Effector memory CD4-positive, alpha-beta T cell (primary cell): ENCODE data around the gene DNASE1L2.
"Not testable (repeated sequence)": the region's sequence is repeated elsewhere in the genome, so short reads cannot be mapped to it uniquely, and the experiment has no call there.

Experiments used
- DNase-seq, 3 donors: peaks; one replicate each; pipeline ENCODE4 v3.0.0-alpha.2; 2020
- H3K27ac ChIP-seq: 2 replicates; pipeline ENCODE4 v1.7.0; 2013; ENCODE audit warnings: mild to moderate bottlenecking, low read length, moderate library complexity; ENCODE audit not compliant: insufficient read depth, poor library complexity, severe bottlenecking
- H3K27me3 ChIP-seq: replicated peaks from 2 replicates; pipeline ENCODE4 v1.7.0; 2013; ENCODE audit warnings: mild to moderate bottlenecking, low read length; ENCODE audit not compliant: insufficient read depth, control insufficient read depth, poor library complexity, severe bottlenecking
- H3K36me3 ChIP-seq: 2 replicates; pipeline ENCODE4 v1.7.0; 2013; ENCODE audit warnings: mild to moderate bottlenecking, low read length, moderate library complexity; ENCODE audit not compliant: control insufficient read depth, insufficient read depth
- H3K4me1 ChIP-seq: 2 replicates; pipeline ENCODE4 v1.7.0; 2013; ENCODE audit warnings: low read length, mild to moderate bottlenecking; ENCODE audit not compliant: control insufficient read depth, insufficient read depth, poor library complexity, severe bottlenecking
- H3K4me3 ChIP-seq: 2 replicates; pipeline ENCODE4 v1.7.0; 2013; ENCODE audit warnings: low read length, low read depth, mild to moderate bottlenecking; ENCODE audit not compliant: insufficient read depth, poor library complexity, severe bottlenecking
- H3K9me3 ChIP-seq: 2 replicates; pipeline ENCODE4 v1.7.0; 2013; ENCODE audit warnings: mild to moderate bottlenecking, low read length, moderate library complexity; ENCODE audit not compliant: control insufficient read depth

The DNASE1L2 gene

GRCh38 chr16:2238150-2238837 lies 2.0 kb downstream of the DNASE1L2 start:
- Histone ChIP-seq H3K27me3 (peaks cover 7% of the 10 kb centered on the region), H3K9me3 (no peaks in the 10 kb centered on the region), H3K4me1 (peaks cover 11% of the 10 kb centered on the region), H3K27ac (no peak overlapping the region), H3K4me3 (no peak overlapping the region), H3K36me3 (peaks cover 28% of the 10 kb centered on the region)
- no peak for DNase-seq

DNA sequence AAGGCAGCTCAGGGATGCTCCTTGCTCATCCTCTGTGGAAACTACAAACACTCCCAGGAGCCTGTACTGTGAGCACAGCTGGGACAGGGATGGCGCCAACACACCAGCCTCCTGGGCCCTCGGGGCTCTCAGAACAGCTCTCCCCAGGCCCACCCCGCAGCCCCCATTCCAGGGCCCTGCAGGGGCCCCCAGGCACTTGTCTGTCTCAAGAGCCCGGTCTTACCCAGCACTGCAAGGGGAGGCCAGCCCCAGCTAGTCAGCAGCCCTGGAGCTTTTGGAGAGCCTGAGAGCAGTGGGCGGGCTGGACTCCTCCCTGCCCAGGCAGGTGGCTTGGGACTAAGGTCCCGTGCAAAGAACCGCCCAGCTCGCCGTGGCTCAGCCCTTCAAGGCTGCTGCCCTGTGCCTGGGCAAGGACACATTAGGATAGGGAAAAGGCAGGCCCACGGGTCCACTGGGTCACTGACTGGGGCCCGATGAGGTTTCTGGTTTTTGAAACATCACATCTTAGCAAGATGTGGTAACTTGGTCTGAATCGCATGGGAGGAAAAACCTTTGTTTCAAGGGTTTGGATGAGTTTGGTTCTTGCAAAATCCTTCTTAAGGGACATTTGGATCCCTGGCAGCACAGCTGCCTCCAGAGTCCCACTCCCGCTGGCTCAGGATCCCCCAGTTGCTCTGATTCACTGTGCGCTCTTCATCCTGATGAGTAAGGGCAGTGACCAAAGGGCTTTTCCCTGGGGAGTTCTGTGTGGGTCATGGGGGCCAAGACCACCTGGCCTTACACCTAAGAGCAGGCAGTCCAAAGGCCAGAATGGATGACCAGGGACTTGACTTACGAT lies 2.8 kb downstream of the DNASE1L2 start:
- no peak for DNase-seq
- Histone ChIP-seq H3K4me3 (no peak overlapping the region), H3K4me1 (peaks cover 11% of the 10 kb centered on the region), H3K36me3 (peaks cover 27% of the 10 kb centered on the region), H3K27me3 (peaks cover 7% of the 10 kb centered on the region), H3K27ac (no peak overlapping the region), H3K9me3 (no peaks in the 10 kb centered on the region)

GRCh38 chr16:2240331-2240730 lies 4.1 kb downstream of the DNASE1L2 start:
- not testable (repeated sequence) for H3K9me3 ChIP-seq, H3K4me3 ChIP-seq, H3K27ac ChIP-seq, H3K27me3 ChIP-seq, DNase-seq
- peaks cover 11% of the 10 kb centered on the region for H3K4me1 ChIP-seq
- peaks cover 23% of the 10 kb centered on the region for H3K36me3 ChIP-seq

GRCh38 chr16:2242598-2242997 lies 6.4 kb downstream of the DNASE1L2 start:
- DNase-seq = no peak
- H3K27me3 ChIP-seq = no peaks in the 10 kb centered on the region
- H3K9me3 ChIP-seq = no peaks in the 10 kb centered on the region
- no peak overlapping the region for H3K27ac ChIP-seq
- H3K36me3 ChIP-seq = peaks cover 34% of the 10 kb centered on the region
- H3K4me1 ChIP-seq = no peaks in the 10 kb centered on the region
- H3K4me3 ChIP-seq = no peak overlapping the region

DNA sequence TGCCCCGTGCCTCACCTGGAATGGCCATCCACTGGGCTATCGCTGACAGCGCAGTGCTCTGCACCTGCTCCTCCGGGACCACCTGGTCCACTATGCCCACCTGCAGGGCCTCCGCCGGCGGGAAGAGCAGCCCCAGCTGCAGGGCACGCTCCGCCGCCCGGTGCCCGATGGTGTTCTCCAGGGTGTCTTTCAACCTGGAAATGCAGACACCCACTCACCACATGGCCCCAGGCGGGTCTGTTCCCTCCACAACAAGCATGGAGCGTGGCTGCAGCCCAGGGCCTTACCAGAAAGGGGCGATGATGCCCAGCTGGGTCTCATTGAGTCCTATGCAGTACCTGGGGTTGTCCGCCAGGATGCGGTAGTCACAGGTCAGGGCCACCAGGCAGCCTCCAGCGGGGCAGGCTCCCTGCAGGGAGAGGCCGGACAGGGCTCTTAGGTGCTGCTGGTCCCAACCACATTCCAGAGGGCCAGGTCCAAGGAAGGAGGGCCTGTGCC lies 6.8 kb downstream of the DNASE1L2 start:
- H3K27me3 ChIP-seq = no peaks in the 10 kb centered on the region
- H3K27ac ChIP-seq = no peak overlapping the region
- no peak for DNase-seq
- peaks cover 34% of the 10 kb centered on the region for H3K36me3 ChIP-seq
- no peak overlapping the region for H3K4me3 ChIP-seq
- H3K4me1 ChIP-seq = no peaks in the 10 kb centered on the region
- H3K9me3 ChIP-seq = no peaks in the 10 kb centered on the region

DNA sequence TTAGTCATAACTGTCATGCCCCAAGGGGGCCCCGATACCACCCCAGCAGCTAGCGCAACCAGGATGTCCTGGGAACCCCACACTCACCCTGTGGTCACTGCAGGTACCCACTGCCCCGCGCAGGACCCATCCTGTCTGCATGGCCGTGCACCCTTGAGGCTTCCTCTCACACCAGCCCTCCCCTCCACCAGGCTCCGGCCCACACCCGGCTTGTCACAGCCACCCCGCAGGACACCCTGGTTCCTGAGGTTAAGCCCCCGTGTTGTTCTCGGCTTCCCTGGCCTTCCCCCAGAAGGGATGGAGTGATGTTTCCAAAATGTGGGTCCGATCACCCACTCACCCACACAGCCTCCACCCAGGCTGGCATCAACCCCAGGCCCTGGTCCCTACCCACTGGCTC lies 7.5 kb downstream of the DNASE1L2 start:
- DNase-seq = no peak
- Histone ChIP-seq H3K4me1 (no peaks in the 10 kb centered on the region), H3K27me3 (no peaks in the 10 kb centered on the region), H3K9me3 (no peaks in the 10 kb centered on the region), H3K36me3 (peaks cover 34% of the 10 kb centered on the region), H3K27ac (no peak overlapping the region), H3K4me3 (no peak overlapping the region)

GRCh38 chr16:2244301-2244700 lies 8.1 kb downstream of the DNASE1L2 start:
- no peaks in the 10 kb centered on the region for H3K27me3 ChIP-seq
- no peaks in the 10 kb centered on the region for H3K4me1 ChIP-seq
- H3K36me3 ChIP-seq = peaks cover 34% of the 10 kb centered on the region
- H3K4me3 ChIP-seq = no peak overlapping the region
- DNase-seq = no peak
- no peaks in the 10 kb centered on the region for H3K9me3 ChIP-seq
- no peak overlapping the region for H3K27ac ChIP-seq

- no peaks in the 10 kb centered on the region for H3K27me3 ChIP-seq
- no peaks in the 10 kb centered on the region for H3K9me3 ChIP-seq
- no peak for DNase-seq
- no peak overlapping the region for H3K4me3 ChIP-seq
- peaks cover 34% of the 10 kb centered on the region for H3K36me3 ChIP-seq
- no peaks in the 10 kb centered on the region for H3K4me1 ChIP-seq
- no peak overlapping the region for H3K27ac ChIP-seq
Observed at GRCh38 chr16:2244926-2245795, 8.9 kb downstream of the DNASE1L2 start.

- no peak for DNase-seq
- Histone ChIP-seq H3K27ac (no peak overlapping the region), H3K9me3 (no peaks in the 10 kb centered on the region), H3K36me3 (peaks cover 34% of the 10 kb centered on the region), H3K27me3 (no peaks in the 10 kb centered on the region), H3K4me1 (no peaks in the 10 kb centered on the region), H3K4me3 (no peak overlapping the region)
Observed at GRCh38 chr16:2246301-2246885, 10.1 kb downstream of the DNASE1L2 start.
